Measurements from ENCODE around the gene CDON.

GRCh38 chr11:125931116-125931515 lies 131.6 kb downstream of the CDON start:
- TF ChIP-seq CTCF (IDR thresholded peaks at IDR 0.05; ENCODE audit: low read length) (no peak), EZH2 (IDR thresholded peaks at IDR 0.05; ENCODE audit: borderline replicate concordance, low read length) (no peak)
